NCI-H2171 treated with DMSO at 0.1 percent for 48 hours (cell line): ENCODE results near the gene UMAD1.

Experiments
- DNase-seq: peaks from one replicate; lab custom pipeline; 2025; lab: John Stamatoyannopoulos, UW

The UMAD1 gene

DNA sequence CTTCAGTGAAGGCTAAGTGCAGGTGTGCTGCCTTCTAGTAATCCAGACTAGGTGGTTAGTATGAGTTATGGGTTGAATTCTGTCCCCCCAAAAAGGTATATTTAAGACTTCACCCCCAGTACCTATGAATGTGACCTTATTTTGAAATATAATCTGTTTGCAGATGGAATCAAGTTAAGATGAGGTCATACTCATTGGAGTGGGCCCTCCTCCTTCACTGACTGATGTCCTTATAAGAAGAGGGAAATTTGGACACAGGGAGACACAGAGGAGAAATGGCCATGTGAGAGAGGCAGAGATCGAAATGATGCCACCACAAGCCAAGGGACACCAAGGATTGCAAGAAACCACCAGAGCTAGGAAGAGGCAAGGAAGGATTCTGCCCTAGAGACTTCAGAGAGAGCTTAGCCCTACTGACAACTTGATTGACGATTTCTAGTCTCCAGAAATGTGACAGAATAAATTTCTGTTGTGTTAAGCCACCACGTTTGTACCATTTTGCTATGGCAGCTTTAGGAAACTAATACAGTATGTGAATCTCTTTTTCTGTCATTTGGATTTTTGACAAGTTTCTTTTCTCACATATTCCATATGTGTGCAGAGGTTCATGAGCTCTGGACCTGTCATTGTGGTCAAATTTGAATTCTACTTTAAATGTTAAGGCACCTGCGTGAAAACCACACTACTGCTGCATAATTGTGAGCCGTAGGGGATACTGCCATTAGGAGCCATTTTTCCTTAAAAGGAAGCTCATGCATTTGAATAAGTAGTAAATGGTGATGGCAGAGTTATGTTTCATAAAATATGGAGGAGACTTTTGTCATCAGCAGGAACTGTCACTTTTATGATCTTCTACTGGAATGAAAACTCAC, 80.4 kb downstream of the UMAD1 start:
- DNase-seq: peak; percentile 23

DNA sequence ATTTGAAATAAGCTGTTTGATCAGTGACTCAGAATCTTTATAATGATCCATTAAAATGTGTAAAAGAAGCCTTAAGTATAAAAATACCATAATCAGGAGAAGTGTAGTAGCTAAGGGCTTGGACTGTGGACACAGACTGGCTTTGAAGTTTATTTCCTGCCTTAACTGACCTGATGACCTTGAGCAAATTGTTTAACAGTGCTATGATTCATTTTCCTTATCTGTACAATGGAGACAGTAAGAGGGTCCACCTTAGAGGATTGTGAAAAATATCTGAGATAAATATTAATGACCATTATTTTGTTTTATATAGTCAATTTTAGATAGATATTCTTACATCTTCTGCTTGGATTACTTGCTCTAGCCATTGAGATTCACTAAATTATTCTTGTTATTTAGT, 91.2 kb downstream of the UMAD1 start:
- no peak for DNase-seq

DNA sequence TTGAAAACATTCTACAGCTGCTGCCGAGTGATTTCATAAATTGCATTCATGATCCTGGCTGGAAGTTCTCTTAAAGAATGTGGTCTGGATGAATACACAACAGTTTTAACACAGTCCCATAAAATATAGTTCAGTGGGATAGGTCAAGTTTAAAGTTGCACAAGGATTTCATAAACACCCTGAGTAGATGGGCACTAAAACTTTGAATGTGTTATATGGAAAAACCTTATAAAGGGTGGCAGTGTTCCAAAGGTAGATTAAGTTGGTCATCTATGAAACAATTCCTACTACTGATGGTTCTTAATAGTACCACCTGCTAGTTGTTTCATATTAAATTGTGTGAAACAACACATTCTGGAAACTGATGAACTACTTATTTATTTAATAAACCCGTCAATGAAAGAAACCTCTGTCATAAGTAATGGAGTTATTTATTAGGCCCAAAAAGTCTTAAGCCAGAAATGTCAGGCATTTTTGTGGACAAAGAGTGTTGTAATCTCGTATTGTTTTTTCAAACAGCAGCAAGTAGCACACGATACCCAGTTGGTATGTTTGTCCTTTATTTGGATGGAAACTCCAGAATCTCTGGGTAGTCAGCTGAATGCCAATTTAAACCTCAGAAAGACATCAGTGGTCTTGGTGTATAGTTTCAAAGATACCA, 92.2 kb downstream of the UMAD1 start:
- DNase-seq: no peak

DNA sequence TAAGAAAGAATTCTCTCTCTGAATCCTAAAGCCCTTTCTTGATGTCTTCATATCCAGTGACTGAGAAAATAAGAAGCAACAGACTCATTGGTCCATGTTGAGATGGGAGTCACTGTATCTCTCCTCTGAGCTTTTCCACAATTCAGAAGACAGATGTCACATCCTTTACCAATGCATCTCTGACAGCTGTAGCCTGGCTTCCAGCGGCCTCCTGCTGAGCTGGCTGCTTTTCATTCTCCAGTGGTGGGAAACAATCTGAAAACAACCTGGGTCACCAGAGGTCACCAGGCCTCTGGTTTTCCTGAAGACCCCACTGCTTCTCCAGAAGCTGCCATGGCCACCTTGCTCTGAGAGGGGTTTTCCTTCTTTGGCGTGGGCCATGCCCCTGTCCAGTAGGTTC, 96.1 kb downstream of the UMAD1 start:
- peak; percentile 87 for DNase-seq

DNA sequence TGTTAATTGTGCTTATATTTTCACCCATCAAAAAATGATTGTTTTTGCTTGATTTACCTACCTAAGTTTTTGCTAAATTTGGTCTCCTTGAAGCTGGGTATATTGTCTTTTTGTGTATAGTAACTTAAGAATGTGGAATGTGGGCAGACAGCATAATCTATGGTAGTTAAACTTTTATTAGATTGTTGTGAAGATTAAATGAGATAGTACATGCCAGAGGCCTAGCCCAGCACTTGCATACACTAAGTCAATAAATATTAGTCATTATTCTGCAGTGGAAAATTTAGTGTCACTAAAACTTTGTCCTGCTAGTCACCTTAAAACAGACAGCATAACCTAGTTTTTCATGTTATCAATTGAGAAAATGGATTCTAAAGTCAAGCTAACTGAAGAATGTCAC, 97.1 kb downstream of the UMAD1 start:
- DNase-seq: no peak

DNA sequence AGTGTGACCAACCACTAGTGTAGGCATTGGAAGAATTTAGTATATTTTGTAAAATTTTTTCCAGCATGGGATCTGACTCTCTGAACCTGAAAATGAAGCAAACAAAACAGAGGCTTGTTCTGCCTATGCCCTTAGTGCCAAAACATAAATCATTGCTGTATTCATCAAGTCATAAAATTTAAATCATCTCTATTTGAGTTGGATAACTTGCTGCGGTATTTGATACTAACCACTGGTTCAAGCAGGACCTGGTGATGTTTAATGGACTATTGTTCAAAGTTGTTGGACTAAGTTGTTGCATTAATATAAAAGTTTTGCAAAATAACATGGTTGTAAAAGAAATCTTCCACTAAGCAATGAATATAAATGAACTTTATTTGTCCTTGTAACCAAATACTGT, 97.6 kb downstream of the UMAD1 start:
- DNase-seq: no peak

DNA sequence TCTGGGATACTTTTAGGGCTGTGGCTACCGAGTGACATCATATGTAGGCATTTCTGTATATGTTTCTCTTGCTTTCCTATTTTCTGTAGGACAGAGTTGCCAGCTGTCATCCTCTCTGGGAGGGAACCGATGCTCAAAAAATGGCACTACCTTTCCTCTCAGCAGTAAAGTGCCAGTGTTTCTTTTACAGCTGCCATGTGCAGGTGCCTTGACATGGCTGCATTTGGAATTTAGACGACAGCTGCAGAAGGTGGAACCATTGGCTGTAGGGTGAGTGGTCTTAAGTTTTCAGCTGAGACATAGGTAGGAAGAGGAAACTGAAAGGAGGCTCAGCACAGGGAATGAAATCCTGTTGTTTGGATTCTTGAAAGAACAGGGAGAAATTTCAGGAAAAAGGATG, 98.1 kb downstream of the UMAD1 start:
- DNase-seq: peak; percentile 82

DNA sequence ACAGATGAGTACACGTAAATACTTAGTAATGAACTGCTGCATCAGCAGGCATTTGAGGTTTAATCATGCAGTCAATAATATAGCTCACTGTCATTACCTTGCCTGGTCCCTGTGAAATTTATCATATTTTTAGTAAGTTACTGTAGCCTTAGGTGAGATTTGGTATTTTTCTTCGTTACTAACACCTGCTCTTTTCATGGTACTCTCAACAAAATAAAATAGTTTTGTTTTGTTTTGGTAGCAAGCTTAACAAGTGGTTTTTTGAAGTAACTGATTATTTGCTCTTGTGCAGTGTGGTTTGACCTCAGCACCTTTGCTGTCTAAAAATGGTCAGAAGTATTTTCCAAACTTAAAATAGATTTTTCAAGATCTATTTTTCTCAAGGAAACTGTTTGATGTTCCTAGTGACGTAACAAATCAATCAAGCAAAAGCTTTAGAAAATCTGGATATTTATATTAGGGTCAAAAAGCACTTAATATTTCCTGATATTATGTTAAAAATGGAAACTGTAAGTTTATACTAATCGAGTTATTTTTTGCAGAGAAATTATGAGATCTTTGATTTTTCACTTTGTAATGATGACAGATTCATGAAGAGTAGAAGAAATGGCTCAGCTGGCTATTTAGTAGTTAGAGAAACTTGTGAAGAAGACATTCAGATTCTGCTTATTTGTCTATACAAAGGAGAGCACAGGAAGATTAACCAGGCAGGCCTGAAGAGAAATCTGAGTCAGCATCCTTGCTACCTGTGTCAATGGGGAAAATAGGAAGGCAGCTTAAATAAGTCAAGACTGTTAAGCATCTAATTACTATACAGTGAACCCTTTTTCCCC, 98.9 kb downstream of the UMAD1 start:
- no peak for DNase-seq

DNA sequence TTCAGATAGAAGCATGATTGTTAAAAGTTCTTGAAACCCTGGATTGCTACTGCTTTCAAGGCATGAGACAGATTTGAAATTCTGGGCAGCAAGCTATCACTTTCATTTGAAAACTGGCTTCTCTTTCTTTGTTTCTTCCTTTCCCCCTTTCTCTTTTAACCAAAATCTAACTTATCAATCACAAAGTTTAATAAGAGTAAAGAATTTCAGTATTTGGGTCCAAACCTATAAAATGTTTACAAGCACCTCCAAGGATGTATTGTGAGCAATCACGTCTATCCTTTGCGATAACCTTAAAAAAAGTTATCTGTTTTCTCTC, 99.4 kb downstream of the UMAD1 start:
- no peak for DNase-seq

DNA sequence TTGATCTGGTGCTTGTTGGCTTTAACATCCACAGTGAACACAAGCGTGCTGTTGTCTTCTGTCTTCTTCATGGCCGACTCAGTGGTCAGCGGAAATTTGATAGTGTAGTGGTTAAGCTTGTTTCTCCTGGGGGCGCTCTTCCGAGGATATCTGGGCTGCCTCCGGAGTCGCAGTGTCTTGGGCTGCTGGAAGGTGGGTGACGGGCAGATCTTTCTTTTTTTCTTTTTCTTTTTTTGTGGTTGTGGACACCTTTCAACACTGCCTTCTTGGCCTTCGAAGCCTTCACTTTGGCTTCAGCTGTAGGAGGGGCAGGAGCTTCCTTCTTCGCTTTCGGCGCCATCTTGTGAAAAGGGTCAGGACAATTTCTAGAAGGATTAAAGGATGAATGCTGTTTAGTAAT, 101.7 kb downstream of the UMAD1 start:
- DNase-seq: no peak

DNA sequence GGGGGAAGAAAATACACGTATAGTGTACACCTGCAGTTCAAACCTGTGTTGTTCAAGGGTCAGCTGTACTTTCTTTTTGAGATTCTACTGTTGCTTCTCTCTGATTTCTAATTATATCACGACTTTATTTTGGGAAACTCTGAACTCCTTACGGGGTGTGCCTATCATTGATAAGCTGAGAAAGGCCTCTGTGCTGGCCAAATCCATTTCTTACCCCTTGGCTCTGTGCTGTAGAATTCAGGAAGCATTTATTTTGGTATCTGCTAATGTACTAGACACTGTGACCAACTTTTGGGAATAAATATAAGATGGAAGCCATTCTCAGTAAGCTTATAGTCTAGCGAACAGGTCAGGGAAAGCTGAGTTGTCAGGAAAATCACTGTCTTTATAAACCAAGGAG, 104.7 kb downstream of the UMAD1 start:
- DNase-seq: no peak

DNA sequence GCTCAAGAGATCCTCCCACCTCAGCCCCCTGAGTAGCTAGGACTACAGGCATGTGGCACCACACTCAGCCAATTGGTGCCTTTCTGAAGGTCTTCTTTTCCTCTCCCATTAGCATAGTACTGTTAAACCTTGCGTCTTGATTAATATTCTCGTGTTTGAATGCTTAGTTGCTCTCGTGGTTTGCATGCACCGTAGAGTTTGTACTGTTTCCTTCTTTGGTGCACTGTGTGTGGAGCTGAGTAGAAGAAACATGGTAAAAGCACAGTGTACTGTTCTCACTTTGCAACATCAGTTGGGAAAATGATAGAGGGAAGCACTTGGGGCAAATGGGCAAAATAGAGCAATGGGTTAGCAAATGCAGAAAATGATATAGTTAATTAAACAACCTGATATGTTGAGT, 105.4 kb downstream of the UMAD1 start:
- no peak for DNase-seq

DNA sequence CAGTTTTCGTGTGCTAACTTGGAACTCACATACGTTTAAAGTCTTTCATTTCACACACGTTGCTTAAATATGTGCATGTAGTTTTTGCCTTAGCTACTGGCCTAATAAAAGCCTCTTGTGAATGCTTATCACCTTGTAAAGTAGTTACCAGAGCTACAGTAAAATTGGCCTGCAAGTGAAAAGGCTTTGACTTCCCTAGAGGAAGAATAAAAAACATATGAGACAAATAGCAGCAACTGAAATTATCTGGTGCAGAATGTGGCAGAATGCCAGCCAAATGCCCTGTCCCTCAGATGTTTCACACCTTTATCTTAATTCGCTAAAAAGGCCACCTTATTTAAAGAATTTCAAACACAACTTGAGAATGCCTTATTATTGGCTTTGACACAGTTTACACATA, 105.9 kb downstream of the UMAD1 start:
- no peak for DNase-seq

DNA sequence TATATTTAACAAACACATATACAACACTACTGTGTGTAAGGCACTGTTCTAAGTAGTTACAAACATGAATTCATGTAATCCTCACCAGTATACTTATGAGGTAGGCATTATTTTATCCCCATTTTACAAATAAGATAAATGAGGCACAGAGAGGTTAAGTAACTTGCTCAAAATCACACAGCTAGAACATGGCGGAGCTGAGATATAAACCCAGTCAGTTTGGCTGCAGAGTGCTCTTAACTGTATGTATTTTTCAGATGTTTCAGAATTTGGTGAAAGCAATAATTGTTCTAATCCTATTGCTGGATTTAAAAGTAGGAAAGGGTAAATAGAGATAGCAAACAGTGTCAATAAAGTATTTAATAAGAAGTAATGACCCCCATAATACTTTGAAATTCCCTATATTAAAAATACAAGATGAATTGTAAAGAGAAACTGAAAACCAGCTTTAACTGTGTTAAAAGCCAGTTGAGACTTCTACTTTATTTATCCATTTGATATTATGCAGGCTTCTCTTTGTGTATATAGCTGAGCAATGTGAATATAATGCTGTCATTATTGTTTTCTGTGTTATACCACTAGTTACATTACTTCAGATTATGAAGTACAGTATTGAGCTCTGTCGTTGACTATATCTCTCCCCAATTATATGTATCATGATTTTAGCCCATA, 110.2 kb downstream of the UMAD1 start:
- DNase-seq: no peak

DNA sequence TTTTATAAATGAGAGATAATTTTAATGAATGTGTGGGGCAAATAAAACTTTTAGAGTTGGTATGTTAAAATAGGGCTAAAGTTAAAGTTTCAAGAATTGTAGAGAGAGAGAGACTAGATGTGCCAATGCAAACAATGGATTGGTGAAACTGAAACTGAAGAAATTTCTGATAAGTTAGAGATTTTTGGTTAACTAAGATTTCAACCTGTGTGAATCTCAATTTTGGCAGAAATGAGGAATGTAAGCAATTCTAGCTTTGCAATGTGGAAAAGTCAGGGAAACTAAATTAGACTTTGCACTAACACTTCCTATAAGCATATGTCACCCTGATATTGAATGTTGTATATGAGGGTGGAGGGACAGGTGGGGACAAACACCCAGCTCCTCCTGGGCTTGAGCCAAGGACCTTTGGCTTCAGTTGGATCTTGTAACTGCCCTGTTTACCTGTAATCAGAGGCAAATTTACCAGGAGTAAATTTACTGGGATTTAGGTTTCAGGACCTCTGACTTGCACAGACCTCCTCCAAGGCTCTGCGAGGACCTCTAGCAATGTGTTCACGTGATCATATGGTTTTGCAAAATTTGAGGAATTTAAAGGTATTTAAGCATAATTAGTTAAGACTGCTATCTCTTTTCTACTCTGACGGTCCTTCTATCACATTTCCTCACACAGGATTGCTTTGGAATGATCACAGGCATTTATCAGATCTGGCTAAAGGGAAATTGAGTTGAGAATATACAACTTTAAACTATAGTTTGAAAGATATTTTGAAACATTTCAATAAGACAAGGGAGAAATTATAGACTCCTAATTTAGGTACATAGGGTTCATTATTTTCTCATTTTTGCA, 110.9 kb downstream of the UMAD1 start:
- DNase-seq: no peak

DNA sequence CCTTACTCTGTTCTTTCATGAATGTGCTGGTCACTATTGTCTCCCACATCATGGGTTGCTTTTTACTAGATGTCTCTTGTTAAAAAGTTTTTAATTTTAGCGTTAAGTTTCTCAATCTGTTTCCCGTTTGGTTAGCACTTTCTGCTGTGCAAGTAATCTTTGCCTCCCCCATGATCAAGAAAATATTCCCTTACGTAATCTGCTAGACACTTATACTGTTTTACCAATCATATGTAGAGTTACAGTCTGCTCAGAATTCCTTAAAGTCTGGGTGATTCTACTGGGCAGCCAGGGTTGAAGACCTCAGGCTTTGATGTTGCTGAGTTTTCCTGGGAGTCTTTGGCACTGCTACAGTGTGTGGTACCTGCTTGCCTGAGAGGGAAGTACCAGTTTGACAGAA, 116.0 kb downstream of the UMAD1 start:
- DNase-seq: no peak

DNA sequence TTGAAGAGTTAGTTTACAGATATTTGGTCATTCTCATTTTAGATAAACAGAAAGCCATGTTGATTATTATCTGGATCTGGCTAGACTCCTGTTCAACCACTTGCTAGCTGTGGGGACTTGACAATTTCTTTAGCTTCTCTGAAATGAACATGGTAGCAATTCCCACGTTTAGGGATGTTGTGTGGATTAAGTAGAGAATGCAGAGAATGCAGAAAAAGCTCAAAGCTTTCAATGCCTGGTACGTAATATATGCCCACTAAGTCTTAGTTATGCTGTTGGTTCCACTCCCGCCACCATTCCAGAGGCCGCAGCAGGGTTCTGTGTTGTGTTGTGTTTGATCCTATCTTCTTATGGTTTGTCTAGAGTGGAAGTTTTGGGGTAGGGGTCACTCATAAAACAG, 117.0 kb downstream of the UMAD1 start:
- no peak for DNase-seq

DNA sequence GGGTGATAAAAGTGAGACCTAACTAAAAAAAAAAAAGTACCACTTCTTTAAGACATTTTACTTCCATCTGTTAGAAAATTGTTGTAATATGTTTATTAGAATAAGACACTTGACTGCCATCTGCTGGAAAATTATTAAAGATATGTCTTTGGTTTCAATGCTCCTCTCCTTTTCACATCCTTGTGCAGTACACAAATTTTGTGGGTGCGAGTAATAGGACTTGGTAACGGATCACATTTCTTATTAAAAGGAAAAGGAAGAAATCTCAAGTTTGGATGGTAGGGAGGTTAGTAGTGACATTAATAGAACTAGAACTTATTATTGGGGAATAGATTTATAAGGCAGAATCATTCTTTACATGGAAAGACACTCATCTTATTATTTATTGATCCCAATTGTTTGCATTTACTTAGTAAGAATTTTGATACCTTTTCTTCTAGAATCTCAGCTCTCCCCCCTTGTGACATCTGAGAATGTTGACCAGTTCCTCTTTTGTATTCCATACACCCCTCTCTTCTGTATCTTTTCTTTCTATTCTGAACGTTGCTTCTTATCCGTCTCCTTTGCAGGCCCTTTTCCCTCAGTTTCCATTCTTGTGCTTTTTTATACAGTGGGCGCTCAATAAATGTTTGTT, 120.9 kb downstream of the UMAD1 start:
- DNase-seq: peak; percentile 56

DNA sequence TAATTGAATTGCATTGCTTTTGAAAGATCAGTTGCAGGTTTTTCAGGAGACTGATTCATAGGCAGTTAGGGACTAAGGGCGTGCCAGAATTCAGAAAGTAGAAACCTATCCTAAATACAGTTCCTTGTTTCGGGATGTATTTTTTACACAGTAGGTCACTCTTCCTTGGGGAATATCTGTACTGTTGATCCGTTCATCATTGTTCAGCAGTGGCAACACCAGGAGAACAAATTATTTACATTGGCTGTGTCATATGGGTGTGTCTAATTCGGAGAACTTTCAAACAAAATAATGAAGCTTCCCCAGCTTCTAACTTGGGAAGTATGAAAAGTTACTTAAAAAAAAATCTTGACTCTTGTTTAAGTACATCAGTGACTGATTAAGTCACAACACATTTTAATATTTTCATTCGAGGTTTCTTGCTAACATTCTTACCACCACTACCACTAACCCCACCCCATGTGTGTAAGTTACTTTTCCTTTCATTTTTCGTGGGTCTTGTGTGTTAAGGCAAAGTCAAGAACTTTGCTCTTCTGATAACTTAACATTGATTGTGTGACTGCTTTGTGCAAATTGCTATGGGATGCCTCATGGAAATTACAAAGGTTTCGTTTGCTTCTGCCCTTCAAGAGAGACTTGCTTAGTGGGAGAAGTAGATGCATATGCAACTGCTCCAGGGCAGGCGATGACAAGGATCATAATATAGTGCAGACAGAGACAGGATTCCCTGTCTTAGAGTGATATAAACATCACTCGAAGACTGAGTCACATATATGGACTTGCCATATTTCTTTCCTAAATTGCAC, 121.6 kb downstream of the UMAD1 start:
- DNase-seq: no peak
